HEK293 (cell line): ENCODE results near the gene ENGASE.

Source experiments
- CTCF ChIA-PET: fragments of 350-600 bp; formaldehyde crosslinking; extraction: SDS; loops from one replicate; lab custom pipeline; 2021; ENCODE audit warnings: antibody characterized with exemption; lab: Yijun Ruan, JAX
- POLR2A ChIA-PET: fragments of 300-600 bp; formaldehyde crosslinking; extraction: SDS; loops from one replicate; lab custom pipeline; 2020; ENCODE audit warnings: antibody characterized with exemption, inconsistent platforms; lab: Yijun Ruan, JAX
- H3K27ac ChIP-seq: fragments of 200-500 bp; sonication (Bioruptor generic); 2 replicates; pipeline ENCODE4 v1.5.1; 2014; ENCODE audit warnings: low read depth, low read length, control low read depth, inconsistent platforms; ENCODE audit errors: extremely low read depth
- H3K36me3 ChIP-seq, 2 experiments: fragments of 200-500 bp in 1 of 2; sonication (Bioruptor generic) in 1 of 2; 1 replicate in 1 of 2; 2 replicates in 1 of 2; pipeline ENCODE4 v1.5.1; 2014 to 2017; ENCODE audit warnings: inconsistent platforms in 2 of 2, low read length in 2 of 2; ENCODE audit not compliant: control insufficient read depth in 2 of 2, insufficient read depth in 1 of 2
- H3K4me1 ChIP-seq: fragments of 200-500 bp; sonication (Bioruptor generic); 2 replicates; pipeline ENCODE4 v1.5.1; 2014; ENCODE audit warnings: mild to moderate bottlenecking, low read length, inconsistent platforms; ENCODE audit not compliant: control insufficient read depth, insufficient read depth
- H3K4me3 ChIP-seq: 2 replicates; pipeline ENCODE4 v1.5.1; 2011; ENCODE audit warnings: low read depth, mild to moderate bottlenecking, control low read depth, low read length, moderate library complexity
- H3K9me3 ChIP-seq: fragments of 200-500 bp; sonication (Bioruptor generic); 2 replicates; pipeline ENCODE4 v1.5.1; 2014; ENCODE audit warnings: low read depth, low read length, inconsistent platforms; ENCODE audit not compliant: control insufficient read depth, insufficient read depth
- FEZF1 ChIP-seq: fragments of 450-650 bp; formaldehyde crosslinking; IDR thresholded peaks from 2 replicates; pipeline ENCODE4 v1.5.1; 2016; ENCODE audit warnings: missing biosample characterization, missing genetic modification characterization
- GLIS1 ChIP-seq: fragments of 450-650 bp; formaldehyde crosslinking; IDR thresholded peaks from 2 replicates; pipeline ENCODE4 v1.5.1; 2016; ENCODE audit warnings: missing biosample characterization, missing genetic modification characterization
- GLIS2 ChIP-seq: fragments of 450-650 bp; formaldehyde crosslinking; IDR thresholded peaks from 2 replicates; pipeline ENCODE4 v1.5.1; 2016; ENCODE audit warnings: missing biosample characterization, missing genetic modification characterization
- HOXA7 ChIP-seq: sonication (generic); formaldehyde crosslinking; IDR thresholded peaks from 2 replicates; pipeline ENCODE4 v1.8.1; 2022; ENCODE audit warnings: missing genetic modification reagents, borderline replicate concordance
- INSM2 ChIP-seq: fragments of 450-650 bp; formaldehyde crosslinking; IDR thresholded peaks from 2 replicates; pipeline ENCODE4 v1.5.1; 2016; ENCODE audit warnings: missing biosample characterization, missing genetic modification characterization
- KLF1 ChIP-seq: fragments of 450-650 bp; formaldehyde crosslinking; IDR thresholded peaks from 2 replicates; pipeline ENCODE4 v1.5.1; 2016; ENCODE audit warnings: missing biosample characterization, missing genetic modification characterization
- MYNN ChIP-seq: fragments of 450-650 bp; formaldehyde crosslinking; IDR thresholded peaks from 2 replicates; pipeline ENCODE4 v1.5.1; 2016; ENCODE audit warnings: missing biosample characterization, missing genetic modification characterization, borderline replicate concordance
- OVOL3 ChIP-seq: fragments of 450-650 bp; formaldehyde crosslinking; IDR thresholded peaks from 2 replicates; pipeline ENCODE4 v1.5.1; 2016; ENCODE audit warnings: missing biosample characterization, missing genetic modification characterization
- PRDM6 ChIP-seq: fragments of 450-650 bp; formaldehyde crosslinking; IDR thresholded peaks from 2 replicates; pipeline ENCODE4 v1.5.1; 2017; ENCODE audit warnings: missing biosample characterization, missing genetic modification characterization
- SP2 ChIP-seq: fragments of 450-650 bp; formaldehyde crosslinking; IDR thresholded peaks from 2 replicates; pipeline ENCODE4 v1.5.1; 2016; ENCODE audit warnings: missing biosample characterization, missing genetic modification characterization
- WT1 ChIP-seq: fragments of 450-650 bp; formaldehyde crosslinking; IDR thresholded peaks from 2 replicates; pipeline ENCODE4 v1.5.1; 2016; ENCODE audit warnings: missing biosample characterization, missing genetic modification characterization
- YY1 ChIP-seq: fragments of 450-650 bp; formaldehyde crosslinking; IDR thresholded peaks from 2 replicates; pipeline ENCODE4 v1.5.1; 2018; ENCODE audit warnings: missing biosample characterization, missing genetic modification characterization
- ZBTB17 ChIP-seq: fragments of 450-650 bp; formaldehyde crosslinking; IDR thresholded peaks from 2 replicates; pipeline ENCODE4 v1.5.1; 2016; ENCODE audit warnings: missing biosample characterization, missing genetic modification characterization
- ZEB2 ChIP-seq: fragments of 450-650 bp; formaldehyde crosslinking; IDR thresholded peaks from 2 replicates; pipeline ENCODE4 v1.5.1; 2016; ENCODE audit warnings: missing biosample characterization, missing genetic modification characterization
- ZFP3 ChIP-seq: fragments of 450-650 bp; formaldehyde crosslinking; IDR thresholded peaks from 2 replicates; pipeline ENCODE4 v1.5.1; 2016; ENCODE audit warnings: low read depth, missing biosample characterization, missing genetic modification characterization
- ZIC2 ChIP-seq: fragments of 450-650 bp; formaldehyde crosslinking; IDR thresholded peaks from 2 replicates; pipeline ENCODE4 v1.5.1; 2016; ENCODE audit warnings: missing biosample characterization, missing genetic modification characterization
- ZNF114 ChIP-seq: fragments of 450-650 bp; formaldehyde crosslinking; IDR thresholded peaks from 2 replicates; pipeline ENCODE4 v1.5.0; 2017; ENCODE audit warnings: missing biosample characterization, missing genetic modification characterization
- ZNF146 ChIP-seq: fragments of 450-650 bp; formaldehyde crosslinking; IDR thresholded peaks from 2 replicates; pipeline ENCODE4 v1.5.1; 2016; ENCODE audit warnings: missing biosample characterization, missing genetic modification characterization
- ZNF155 ChIP-seq: fragments of 450-650 bp; formaldehyde crosslinking; IDR thresholded peaks from 2 replicates; pipeline ENCODE4 v1.5.1; 2016; ENCODE audit warnings: missing biosample characterization, missing genetic modification characterization
- ZNF23 ChIP-seq: fragments of 450-650 bp; formaldehyde crosslinking; IDR thresholded peaks from 2 replicates; pipeline ENCODE4 v1.5.1; 2016; ENCODE audit warnings: missing biosample characterization, missing genetic modification characterization, borderline replicate concordance
- ZNF311 ChIP-seq: fragments of 450-650 bp; formaldehyde crosslinking; IDR thresholded peaks from 2 replicates; pipeline ENCODE4 v1.5.1; 2017; ENCODE audit warnings: missing biosample characterization, missing genetic modification characterization, borderline replicate concordance
- ZNF324 ChIP-seq: fragments of 450-650 bp; formaldehyde crosslinking; IDR thresholded peaks from 2 replicates; pipeline ENCODE4 v1.5.1; 2016; ENCODE audit warnings: missing biosample characterization, missing genetic modification characterization
- ZNF350 ChIP-seq: fragments of 450-650 bp; formaldehyde crosslinking; IDR thresholded peaks from 2 replicates; pipeline ENCODE4 v1.5.0; 2017; ENCODE audit warnings: missing biosample characterization, mild to moderate bottlenecking, missing genetic modification characterization
- ZNF391 ChIP-seq: fragments of 450-650 bp; formaldehyde crosslinking; IDR thresholded peaks from 2 replicates; pipeline ENCODE4 v1.5.1; 2016; ENCODE audit warnings: low read depth, missing biosample characterization, missing genetic modification characterization, borderline replicate concordance
- ZNF423 ChIP-seq: fragments of 450-650 bp; formaldehyde crosslinking; IDR thresholded peaks from 2 replicates; pipeline ENCODE4 v1.5.1; 2016; ENCODE audit warnings: missing biosample characterization, missing genetic modification characterization
- ZNF514 ChIP-seq: fragments of 450-650 bp; formaldehyde crosslinking; IDR thresholded peaks from 2 replicates; pipeline ENCODE4 v1.5.1; 2016; ENCODE audit warnings: missing biosample characterization, missing genetic modification characterization
- ZNF621 ChIP-seq: fragments of 450-650 bp; formaldehyde crosslinking; IDR thresholded peaks from 2 replicates; pipeline ENCODE4 v1.5.1; 2017; ENCODE audit warnings: missing biosample characterization, missing genetic modification characterization
- ZNF623 ChIP-seq: fragments of 450-650 bp; formaldehyde crosslinking; IDR thresholded peaks from 2 replicates; pipeline ENCODE4 v1.5.1; 2016; ENCODE audit warnings: missing biosample characterization, missing genetic modification characterization
- TF ChIP-seq, protein P1 (sequence below): fragments of 450-650 bp; formaldehyde crosslinking; IDR thresholded peaks from 2 replicates; pipeline ENCODE4 v1.5.1; 2016; ENCODE audit warnings: missing biosample characterization, missing genetic modification characterization
- TF ChIP-seq, protein P2 (sequence below): fragments of 450-650 bp; formaldehyde crosslinking; IDR thresholded peaks from 2 replicates; pipeline ENCODE4 v1.5.1; 2016; ENCODE audit warnings: missing biosample characterization, missing genetic modification characterization, borderline replicate concordance

ENGASE gene

DNA sequence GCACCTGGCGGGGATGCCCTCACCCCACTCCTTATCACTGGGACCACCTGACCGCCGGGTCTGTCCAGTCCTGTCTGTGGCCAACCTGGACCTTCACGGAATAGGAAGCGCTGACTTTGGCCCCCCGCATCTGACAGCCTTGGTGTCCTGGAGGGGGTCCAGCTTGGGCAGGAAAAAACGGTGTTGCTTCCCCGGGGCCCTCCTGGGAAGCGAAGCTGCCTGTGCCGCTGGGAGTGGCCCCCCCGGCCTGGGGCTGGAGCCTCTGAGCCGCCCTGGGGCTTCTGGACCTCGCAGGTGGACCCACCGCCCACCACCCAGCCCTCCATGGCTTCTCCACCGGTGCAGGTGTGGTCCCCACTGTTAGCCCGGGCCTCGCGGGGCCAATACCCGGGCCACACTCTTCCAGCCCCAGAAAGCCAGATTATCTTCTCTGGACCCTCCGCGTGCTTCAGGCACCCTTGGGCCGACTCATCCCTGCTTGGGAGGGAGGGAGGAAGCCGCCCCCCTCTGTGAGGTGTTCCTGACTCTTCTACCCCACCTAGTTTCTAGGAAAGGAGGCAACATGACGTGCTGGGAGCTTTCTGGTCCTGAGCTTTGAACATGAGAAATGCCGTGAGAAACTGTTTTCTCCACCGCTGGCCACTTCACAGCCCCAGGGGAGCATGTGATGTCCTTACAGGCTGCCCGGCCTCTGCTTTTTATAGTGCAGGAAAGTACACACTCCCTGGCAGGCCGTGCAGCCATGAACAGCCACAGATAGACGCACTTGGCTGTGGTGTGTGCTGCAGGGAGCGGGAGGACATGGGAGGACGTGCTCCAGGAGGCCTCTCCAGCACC is 49.5 kb upstream of the ENGASE start:
- H3K4me3 ChIP-seq, result peak overlapping the region; percentile 58
- no peaks in the 10 kb centered on the region for H3K36me3 ChIP-seq
- ChIA-PET POLR2A (interaction anchor here (0.7 to 1.6 kb wide), 3 partner anchors 20 to 50 kb away, joined by 3 to 5 read pairs (median 4); partner anchors contain the start of genes ENGASE and LGALS3BP), CTCF (interaction anchor here (0.6 to 5.5 kb wide), 7 partner anchors 9 to 629 kb away, joined by 3 to 67 read pairs (median 7); no protein-coding TSS in a partner anchor)
- H3K27ac ChIP-seq, result peak overlapping the region; percentile 60; the same call in 1 of the 2 replicates
- no peaks in the 10 kb centered on the region for H3K9me3 ChIP-seq
- TF ChIP-seq SP2 (tag by site-specific recombination), result no peak
- TF ChIP-seq HOXA7 (CRISPR knock-in tag), result no peak
- TF ChIP-seq ZNF114 (tag by site-specific recombination), result no peak
- peak; percentile 43 for TF ChIP-seq GLIS2 (tag by site-specific recombination)
- no peak for TF ChIP-seq ZBTB17 (tag by site-specific recombination)
- no peak for TF ChIP-seq ZNF514 (tag by site-specific recombination)
- TF ChIP-seq ZNF311, result no peak
- no peak for TF ChIP-seq ZNF621
- TF ChIP-seq PRDM6, result no peak
- no peak for TF ChIP-seq MYNN (tag by site-specific recombination)
- TF ChIP-seq, protein P1, sequence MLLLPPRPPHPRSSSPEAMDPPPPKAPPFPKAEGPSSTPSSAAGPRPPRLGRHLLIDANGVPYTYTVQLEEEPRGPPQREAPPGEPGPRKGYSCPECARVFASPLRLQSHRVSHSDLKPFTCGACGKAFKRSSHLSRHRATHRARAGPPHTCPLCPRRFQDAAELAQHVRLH, result no peak
- TF ChIP-seq ZNF623 (tag by site-specific recombination), result no peak
- peak; percentile 42 for TF ChIP-seq FEZF1 (tag by site-specific recombination)
- TF ChIP-seq ZNF391 (tag by site-specific recombination), result no peak
- TF ChIP-seq ZFP3 (tag by site-specific recombination), result no peak
- no peak for TF ChIP-seq ZNF23 (tag by site-specific recombination)
- TF ChIP-seq OVOL3 (tag by site-specific recombination), result no peak
- TF ChIP-seq ZEB2 (tag by site-specific recombination), result no peak
- TF ChIP-seq YY1 (tag by site-specific recombination), result no peak
- TF ChIP-seq ZIC2 (tag by site-specific recombination), result peak; percentile 32; the same call in 1 of the 2 replicates
- TF ChIP-seq ZNF423 (tag by site-specific recombination), result peak; percentile 9; the same call in 1 of the 2 replicates
- TF ChIP-seq ZNF324 (tag by site-specific recombination), result no peak
- TF ChIP-seq ZNF155 (tag by site-specific recombination), result no peak
- no peak for TF ChIP-seq ZNF146 (tag by site-specific recombination)
- no peak for TF ChIP-seq INSM2
- TF ChIP-seq, protein P2, sequence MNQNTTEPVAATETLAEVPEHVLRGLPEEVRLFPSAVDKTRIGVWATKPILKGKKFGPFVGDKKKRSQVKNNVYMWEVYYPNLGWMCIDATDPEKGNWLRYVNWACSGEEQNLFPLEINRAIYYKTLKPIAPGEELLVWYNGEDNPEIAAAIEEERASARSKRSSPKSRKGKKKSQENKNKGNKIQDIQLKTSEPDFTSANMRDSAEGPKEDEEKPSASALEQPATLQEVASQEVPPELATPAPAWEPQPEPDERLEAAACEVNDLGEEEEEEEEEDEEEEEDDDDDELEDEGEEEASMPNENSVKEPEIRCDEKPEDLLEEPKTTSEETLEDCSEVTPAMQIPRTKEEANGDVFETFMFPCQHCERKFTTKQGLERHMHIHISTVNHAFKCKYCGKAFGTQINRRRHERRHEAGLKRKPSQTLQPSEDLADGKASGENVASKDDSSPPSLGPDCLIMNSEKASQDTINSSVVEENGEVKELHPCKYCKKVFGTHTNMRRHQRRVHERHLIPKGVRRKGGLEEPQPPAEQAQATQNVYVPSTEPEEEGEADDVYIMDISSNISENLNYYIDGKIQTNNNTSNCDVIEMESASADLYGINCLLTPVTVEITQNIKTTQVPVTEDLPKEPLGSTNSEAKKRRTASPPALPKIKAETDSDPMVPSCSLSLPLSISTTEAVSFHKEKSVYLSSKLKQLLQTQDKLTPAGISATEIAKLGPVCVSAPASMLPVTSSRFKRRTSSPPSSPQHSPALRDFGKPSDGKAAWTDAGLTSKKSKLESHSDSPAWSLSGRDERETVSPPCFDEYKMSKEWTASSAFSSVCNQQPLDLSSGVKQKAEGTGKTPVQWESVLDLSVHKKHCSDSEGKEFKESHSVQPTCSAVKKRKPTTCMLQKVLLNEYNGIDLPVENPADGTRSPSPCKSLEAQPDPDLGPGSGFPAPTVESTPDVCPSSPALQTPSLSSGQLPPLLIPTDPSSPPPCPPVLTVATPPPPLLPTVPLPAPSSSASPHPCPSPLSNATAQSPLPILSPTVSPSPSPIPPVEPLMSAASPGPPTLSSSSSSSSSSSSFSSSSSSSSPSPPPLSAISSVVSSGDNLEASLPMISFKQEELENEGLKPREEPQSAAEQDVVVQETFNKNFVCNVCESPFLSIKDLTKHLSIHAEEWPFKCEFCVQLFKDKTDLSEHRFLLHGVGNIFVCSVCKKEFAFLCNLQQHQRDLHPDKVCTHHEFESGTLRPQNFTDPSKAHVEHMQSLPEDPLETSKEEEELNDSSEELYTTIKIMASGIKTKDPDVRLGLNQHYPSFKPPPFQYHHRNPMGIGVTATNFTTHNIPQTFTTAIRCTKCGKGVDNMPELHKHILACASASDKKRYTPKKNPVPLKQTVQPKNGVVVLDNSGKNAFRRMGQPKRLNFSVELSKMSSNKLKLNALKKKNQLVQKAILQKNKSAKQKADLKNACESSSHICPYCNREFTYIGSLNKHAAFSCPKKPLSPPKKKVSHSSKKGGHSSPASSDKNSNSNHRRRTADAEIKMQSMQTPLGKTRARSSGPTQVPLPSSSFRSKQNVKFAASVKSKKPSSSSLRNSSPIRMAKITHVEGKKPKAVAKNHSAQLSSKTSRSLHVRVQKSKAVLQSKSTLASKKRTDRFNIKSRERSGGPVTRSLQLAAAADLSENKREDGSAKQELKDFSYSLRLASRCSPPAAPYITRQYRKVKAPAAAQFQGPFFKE (tag by site-specific recombination), result no peak
- no peak for TF ChIP-seq KLF1
- TF ChIP-seq ZNF350, result no peak
- TF ChIP-seq GLIS1 (tag by site-specific recombination), result peak; percentile 88
- 0 out of 2 replicates have a peak, but pooled peaks have one; percentile 18 for TF ChIP-seq WT1 (tag by site-specific recombination)
- H3K4me1 ChIP-seq, result peaks cover 34% of the 10 kb centered on the region
